Activated naive CD8-positive, alpha-beta T cell treated with anti-CD3 and anti-CD28 coated beads for 36 hours (primary cell): ENCODE results near the gene SAMHD1. TPM values are rescaled to one million over a fixed set of nuclear protein-coding genes. Genes with fewer than 3 reads are reported as not detected.
"Not testable (repeated sequence)": the region's sequence is repeated elsewhere in the genome, so short reads cannot be mapped to it uniquely, and the experiment has no call there.

Experiments used
- DNase-seq: peaks from one replicate; pipeline ENCODE4 v3.0.0; 2021
- H3K27ac Mint-ChIP-seq: one replicate; pipeline ENCODE4 v1.8.0; 2022; ENCODE audit warnings: mild to moderate bottlenecking, moderate library complexity, mixed read lengths
- H3K27me3 Mint-ChIP-seq: one replicate; pipeline ENCODE4 v1.8.0; 2022; ENCODE audit warnings: mild to moderate bottlenecking, mixed read lengths
- H3K36me3 Mint-ChIP-seq: one replicate; pipeline ENCODE4 v1.8.0; 2021; ENCODE audit warnings: mild to moderate bottlenecking, mixed read lengths
- H3K4me1 Mint-ChIP-seq: one replicate; pipeline ENCODE4 v1.8.0; 2021; ENCODE audit warnings: mixed read lengths
- H3K4me3 Mint-ChIP-seq: one replicate; pipeline ENCODE4 v1.8.0; 2022; ENCODE audit warnings: mild to moderate bottlenecking, moderate library complexity, mixed read lengths
- H3K9me3 Mint-ChIP-seq: one replicate; pipeline ENCODE4 v1.8.0; 2022; ENCODE audit warnings: mixed read lengths
- total RNA-seq, 2 experiments: library from RNA; stranded (reverse); gene quantifications; one replicate each; pipeline ENCODE4 v1.2.3, GENCODE V29; 2021

Gene SAMHD1
- total RNA-seq, 2 experiments from 2014 or later = 35.6 to 43.2 TPM

DNA sequence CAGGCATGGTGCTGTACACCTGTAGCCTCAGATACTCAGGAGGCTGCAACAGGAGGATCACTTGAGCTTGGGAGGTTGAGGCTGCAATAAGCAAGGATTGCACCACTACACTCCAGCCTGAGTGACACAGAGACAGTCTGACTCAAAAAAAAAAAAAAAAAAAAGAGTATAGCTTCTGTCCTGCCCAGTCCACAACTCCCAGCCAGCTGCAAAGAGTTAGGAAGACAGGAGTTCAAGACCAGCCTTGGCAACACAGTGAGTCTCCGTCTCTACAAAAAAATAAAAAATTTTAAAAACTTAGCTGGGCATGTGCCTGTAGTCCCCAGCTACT is 103.8 kb downstream of the SAMHD1 start:
- Mint-ChIP-seq H3K4me1 (peaks cover 21% of the 10 kb centered on the region), H3K4me3 (no peak overlapping the region), H3K9me3 (no peaks in the 10 kb centered on the region), H3K27me3 (no peaks in the 10 kb centered on the region), H3K36me3 (no peaks in the 10 kb centered on the region), H3K27ac (no peak overlapping the region)
- DNase-seq = no peak

- Mint-ChIP-seq H3K4me3 (no peak overlapping the region), H3K27ac (no peak overlapping the region), H3K9me3 (no peaks in the 10 kb centered on the region), H3K36me3 (no peaks in the 10 kb centered on the region), H3K4me1 (peaks cover 21% of the 10 kb centered on the region), H3K27me3 (no peaks in the 10 kb centered on the region)
- DNase-seq = no peak
Measured at GRCh38 chr20:36847009-36847709, 104.3 kb downstream of the SAMHD1 start.

GRCh38 chr20:36845288-36845971 is 106.1 kb downstream of the SAMHD1 start:
- Mint-ChIP-seq H3K27ac (peak overlapping the region; percentile 48), H3K27me3 (no peaks in the 10 kb centered on the region), H3K4me1 (peaks cover 27% of the 10 kb centered on the region), H3K36me3 (no peaks in the 10 kb centered on the region), H3K9me3 (no peaks in the 10 kb centered on the region), H3K4me3 (no peak overlapping the region)
- no peak for DNase-seq

DNA sequence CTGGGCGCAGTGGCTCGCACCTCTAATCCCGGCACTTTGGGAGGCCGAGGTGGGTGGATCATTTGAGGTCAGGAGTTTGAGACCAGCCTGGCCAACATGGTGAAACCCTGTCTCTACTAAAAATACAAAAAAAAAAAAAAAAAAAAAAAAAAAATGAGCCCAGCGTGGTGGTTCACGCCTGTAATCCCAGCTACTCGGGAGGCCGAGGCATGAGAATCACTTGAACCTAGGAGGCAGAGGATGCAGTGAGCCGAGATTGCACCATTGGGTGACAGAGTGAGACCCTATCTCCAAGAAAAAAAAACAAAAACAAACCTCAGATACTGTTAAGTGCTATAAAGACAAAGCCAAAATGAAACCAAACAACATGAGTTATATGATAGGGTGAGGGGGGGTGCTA is 110.5 kb downstream of the SAMHD1 start:
- H3K9me3 Mint-ChIP-seq, H3K36me3 Mint-ChIP-seq, H3K27ac Mint-ChIP-seq, H3K4me3 Mint-ChIP-seq, H3K27me3 Mint-ChIP-seq, DNase-seq: not testable (repeated sequence)
- peaks cover 24% of the 10 kb centered on the region for H3K4me1 Mint-ChIP-seq

Other genes with a start within 250 kb of the SAMHD1 start
- gene NDRG3, start 205.6 kb downstream of the SAMHD1 start, total RNA-seq = 10 to 100 TPM; 16.3 to 17.1 TPM
- gene DSN1, start 177.9 kb downstream of the SAMHD1 start, total RNA-seq = 10 to 100 TPM; 19.9 to 21.8 TPM
- not detected for gene TLDC2, start 75.6 kb downstream of the SAMHD1 start, total RNA-seq
- gene RBL1, start 144.3 kb upstream of the SAMHD1 start, total RNA-seq = 10 to 100 TPM; 38.3 to 38.7 TPM
- 100 to 1,000 TPM; 121 to 131 TPM for gene RPN2, start 227.6 kb upstream of the SAMHD1 start, total RNA-seq
- 1 to 10 TPM; 2.2 to 3.0 TPM for gene MROH8, start 227.8 kb upstream of the SAMHD1 start, total RNA-seq